Measurements from ENCODE around the gene SMPD1.

SMPD1 gene

DNA sequence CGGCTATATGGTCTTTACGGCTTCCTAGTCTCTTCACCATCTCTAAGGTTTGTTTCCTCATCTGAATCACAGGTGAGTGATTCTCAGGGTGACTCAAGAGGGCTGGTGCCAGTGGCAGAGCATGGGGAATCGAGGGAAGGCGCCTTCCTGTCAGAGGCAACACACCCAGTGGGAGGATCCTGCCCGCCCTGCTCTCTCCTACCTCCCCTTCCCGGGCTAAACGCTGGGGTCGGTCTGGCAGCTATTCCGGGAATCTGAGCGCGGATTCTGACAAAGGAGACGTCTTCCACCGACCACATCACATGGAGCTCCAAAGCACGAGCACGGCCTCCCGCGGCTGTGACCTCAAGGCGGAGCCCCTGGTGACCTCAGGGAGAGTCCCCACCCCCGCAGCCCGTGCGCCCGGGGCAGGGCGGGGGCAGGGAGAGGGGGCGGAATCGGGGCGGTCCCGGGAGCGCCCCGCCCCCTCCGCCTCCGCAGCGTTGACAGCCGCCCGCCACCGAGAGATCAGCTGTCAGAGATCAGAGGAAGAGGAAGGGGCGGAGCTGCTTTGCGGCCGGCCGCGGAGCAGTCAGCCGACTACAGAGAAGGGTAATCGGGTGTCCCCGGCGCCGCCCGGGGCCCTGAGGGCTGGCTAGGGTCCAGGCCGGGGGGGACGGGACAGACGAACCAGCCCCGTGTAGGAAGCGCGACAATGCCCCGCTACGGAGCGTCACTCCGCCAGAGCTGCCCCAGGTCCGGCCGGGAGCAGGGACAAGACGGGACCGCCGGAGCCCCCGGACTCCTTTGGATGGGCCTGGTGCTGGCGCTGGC, at the start of gene SMPD1:
SMPD1 (plus strand) TSS at position 570 of the 813 bp plus-strand sequence; CDS start at position 695, 125 bp downstream.
- peak; percentile 38 for DNase-seq

DNA sequence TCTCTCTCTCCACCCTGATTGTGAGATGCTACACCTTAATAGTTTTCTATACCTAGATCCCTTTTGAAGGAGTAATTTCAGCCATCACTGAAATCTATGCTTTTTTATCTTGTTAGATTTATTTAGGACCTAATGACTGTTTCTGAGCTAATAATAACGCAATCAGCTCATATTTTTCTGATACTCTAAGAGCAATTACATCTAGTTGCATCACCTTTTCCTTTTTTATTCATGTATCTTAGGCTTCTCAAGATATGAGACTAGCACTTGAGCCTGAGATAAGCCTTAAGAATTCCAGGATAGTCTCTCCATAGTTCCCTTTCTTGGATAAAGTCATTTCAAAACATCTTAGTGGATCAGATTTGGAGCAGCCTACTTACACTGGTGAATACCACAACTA, 44.9 kb upstream of the SMPD1 start:
- no peak for DNase-seq

DNA sequence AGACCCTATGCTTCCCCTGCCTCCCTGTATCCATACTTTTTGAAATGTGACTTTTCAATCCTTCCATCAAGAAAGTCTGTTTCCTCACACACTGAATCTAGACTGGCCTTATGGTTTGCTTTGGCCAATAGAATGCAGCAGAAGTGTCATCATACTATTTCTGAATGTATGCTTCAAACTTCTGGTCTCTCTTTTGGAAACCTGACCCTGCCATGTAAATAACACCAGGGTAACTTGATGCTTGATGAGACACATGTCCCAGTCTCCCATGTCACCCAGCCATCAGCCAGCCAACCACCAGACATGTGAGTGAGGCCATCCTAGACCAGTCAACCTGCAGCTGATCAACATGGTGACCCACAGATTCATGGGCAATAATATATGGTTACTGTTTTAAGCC, 40.2 kb upstream of the SMPD1 start:
- DNase-seq, result no peak

DNA sequence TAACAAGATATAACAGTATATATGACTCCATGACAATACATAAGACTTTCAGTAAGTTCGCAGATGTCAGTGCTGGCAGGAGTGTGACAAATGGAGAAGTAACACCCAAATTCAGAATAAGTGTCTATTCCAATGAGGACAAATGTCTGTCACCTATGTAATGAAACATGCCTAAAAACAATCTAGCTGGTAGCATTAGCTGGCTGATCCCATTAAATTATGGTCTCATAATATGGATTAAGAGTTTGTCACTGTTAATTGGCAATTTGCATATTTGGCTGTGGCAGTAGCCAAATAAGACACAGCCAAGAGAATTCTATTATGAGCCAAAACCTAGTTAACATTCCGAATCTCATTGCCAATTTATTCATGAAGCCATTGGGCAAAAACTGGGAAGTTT, 39.8 kb upstream of the SMPD1 start:
- no peak for DNase-seq

DNA sequence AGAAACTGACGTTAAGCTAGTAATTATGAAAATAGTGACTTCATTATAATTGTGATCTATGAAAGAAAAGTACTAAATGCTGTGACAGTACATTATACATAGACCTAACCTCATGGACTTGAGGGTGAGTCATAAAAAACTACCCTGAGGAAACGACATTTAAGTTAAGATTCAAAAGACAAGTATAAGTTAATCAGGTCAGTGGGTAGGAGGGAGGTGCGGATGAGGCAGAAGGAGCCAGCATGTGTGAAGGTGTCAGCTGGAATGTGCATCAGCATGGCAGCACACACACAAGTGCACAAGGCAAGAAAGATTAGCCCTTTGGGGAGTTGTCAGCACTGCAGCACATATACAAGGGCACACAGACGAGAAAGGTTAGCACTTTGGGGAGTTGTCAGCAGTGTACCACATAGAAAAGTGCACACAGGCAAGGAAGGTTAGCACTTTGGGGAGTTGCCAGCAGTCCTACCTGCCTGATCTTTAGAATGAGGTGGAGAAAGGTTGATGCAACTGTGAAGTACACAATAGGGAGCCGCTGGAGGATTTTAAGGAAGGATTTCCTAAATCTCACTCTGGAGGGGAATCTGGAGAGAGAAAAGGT, 38.4 kb upstream of the SMPD1 start:
- no peak for DNase-seq

DNA sequence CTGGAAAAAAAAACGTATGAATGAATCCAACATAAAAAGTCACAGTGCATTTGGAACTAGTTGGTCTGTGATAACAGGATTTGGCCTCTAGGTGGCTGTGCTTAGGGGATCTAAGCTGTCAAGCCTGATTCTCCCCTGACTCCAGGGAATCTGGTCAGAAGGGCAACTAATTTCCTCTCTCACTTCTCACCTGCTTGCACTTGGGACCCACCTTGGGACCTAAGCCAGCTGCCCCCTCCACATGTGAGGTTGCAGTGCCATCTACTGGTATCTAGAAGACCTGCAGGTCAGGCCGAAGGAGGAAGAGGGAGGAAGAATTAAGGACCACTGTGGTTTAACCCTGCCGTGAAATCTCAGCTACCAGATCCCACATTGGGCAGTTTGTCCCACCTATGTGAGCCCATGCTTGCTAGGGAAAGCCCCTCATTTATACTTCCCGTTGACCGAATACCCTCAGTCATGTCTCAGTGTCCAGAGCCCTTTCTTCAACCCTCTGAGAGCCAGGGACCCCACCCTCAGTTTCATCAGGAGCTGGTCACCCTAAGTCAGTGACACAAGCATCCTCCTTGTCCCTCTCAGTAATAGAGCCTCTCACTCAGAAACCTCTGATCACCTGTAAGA, 36.8 kb upstream of the SMPD1 start:
- no peak for DNase-seq

DNA sequence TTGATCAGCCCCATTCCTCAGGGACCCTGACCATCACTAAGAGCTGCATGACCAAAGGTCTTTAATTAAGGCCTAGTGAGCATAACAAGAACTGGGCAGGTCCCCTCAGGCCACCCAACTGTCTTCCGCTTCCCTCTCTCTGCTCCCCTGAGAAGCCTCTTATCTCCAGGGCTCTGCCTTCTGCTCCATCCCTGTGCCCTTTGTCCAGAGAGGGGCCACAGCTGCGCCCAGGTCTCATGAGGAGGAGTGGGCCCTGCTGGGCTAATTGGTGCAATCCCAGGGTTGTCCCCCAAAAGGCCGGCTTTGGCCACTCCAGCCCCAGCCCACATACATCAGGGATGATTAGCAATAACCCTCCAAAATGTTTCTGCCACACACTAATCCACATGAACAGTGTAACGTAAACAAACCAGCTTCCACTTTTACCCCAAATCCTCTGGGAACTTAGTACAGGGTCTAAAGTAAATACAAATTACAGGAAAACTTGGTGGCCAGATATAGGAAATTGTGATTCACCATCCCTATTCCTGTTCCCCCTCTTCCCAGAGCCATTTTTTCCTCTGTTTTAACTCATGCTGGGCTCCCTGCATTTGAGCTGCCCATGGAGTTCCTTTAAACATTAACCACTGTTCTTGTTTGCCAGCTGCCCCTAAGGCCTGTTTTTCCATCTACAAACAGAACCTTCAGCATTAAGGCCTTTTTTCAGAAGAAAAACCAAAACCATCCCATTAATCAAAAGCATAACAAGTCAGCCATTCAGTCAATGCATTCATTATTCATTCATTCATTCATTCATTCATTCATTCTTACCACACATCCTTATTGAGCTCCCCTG, 35.4 kb upstream of the SMPD1 start:
- no peak for DNase-seq

DNA sequence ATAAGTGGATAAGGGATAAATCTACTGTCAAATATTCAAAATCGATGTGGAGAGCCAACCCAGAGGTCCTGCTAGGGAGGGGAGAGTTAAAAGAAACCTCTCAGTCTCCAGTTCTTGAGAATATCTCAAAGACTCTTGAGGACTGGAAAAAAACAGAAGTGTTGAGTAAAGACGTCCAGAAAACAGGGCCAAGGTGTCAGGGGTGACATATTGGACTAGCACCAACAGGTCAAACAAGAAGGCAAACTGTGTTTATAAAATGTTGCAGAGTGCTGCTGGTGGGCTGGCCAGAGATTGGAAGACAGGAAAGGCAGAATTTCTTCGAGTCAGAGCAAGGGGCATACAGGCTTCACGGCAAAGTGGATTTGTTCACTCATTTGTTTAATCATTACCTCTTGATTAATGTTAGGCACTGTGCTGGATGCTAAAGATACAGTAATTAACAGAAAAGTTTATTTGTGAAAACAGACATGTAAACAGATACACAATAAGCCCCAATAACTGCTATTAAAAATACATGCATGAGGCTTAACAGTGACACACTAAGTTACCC, 33.7 kb upstream of the SMPD1 start:
- no peak for DNase-seq

DNA sequence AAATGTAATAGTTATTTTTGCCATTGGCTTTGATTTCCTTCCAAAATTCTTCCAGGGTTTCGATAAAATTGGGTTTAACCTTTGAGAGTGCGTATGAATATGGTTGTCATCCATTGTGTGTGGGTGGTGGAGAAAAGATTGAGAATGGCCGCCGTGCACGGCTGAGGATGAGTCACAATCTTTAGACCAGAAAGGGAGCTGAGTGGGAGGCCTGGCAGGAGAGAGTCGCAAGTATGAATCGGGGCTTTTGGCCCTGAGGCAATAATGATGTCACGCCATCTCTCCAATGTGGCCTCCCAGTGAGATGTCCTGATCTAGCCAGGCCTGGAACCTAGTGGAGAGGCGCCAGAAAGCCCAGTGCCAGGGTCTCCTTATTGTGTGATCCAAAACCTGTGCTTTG, 33.1 kb upstream of the SMPD1 start:
- DNase-seq, result no peak

DNA sequence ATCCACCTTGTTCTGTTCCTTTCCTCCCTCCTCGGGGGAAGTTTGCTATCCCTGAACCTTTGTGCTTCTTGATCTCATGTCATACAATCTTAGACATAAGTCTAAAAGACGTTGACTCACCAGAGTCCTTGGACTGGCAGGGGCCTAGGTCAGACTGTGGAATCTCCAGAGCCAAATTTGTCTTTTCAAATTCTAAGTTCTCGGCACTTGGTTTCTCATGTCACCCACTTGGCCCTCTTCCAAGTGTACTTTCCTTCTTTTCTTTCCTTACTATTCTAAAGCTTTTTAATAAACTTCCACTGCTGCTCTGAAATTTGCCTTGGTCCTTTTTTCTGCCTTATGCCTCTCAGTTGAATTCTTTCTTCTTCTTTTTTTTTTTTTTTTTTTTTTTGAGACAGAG, 30.1 kb upstream of the SMPD1 start:
- DNase-seq, result no peak

DNA sequence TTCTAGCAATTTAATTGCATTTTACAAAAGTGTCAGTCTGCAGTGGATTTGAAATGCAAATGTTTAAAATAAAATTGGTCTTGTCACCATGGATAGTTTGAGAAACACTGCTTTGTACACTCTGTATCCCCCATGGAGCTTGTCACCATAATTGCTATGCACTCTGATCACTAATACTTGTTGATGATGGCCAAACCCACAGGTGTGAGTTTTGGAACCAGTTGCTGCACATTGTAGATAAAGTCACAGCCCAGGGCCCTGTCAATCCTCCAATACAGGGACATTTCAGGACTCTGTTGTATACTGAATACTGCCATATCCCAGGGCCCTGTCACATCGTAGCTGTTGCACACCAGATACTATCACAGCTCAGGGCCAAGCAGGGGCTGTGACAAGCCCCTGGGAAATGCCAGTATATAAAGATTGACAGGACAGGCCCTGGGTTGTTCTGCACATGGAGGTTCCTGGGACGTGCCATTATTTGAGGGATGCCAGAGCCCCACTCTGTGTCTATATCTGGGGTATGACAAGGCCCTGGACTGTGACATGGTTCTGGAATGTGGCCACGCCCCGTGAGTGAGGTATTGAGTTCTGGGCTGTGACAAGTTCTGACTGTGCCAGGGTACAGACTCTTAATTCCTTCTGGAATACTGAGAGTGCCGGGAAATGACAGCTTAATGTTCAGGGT, 27.9 kb upstream of the SMPD1 start:
- no peak for DNase-seq

DNA sequence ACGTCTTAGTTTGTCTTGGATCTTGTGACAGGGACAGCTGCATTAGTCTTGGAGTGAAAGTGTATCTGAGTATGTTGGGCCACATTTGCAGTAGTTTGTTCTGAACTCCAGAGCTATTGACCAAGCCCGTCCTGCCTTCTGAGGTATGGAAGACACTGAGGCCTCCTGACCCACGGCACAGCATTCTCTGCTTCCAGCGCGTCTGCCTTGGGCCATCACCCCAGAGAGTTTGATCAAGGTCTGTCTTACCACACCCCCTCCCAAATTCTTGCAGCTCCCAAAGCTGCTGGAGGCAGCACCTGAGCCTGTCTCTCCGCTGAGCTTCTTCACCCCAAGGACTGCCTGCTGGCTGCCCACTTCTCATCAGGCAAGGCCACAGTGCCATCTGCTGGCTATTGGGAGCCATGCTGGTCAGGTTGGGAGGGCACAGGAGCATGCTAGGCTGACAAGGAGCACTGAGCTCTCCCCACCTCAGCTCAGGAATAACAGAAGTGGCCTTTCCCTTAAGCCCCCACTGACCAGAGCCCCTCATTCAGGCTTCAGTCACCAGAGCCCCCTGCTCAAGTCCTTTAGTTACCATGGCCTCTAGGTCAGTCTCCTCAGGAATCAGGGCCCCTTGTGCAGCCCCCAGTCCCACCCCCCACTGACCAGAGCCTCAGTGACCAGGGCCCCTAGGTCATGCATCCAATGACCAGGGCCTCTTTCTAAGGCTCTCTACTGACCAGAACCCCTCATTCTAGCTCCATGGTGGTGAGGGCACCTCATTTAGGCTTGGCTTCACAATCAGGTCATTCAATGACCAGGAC, 27.2 kb upstream of the SMPD1 start:
- DNase-seq, result no peak

DNA sequence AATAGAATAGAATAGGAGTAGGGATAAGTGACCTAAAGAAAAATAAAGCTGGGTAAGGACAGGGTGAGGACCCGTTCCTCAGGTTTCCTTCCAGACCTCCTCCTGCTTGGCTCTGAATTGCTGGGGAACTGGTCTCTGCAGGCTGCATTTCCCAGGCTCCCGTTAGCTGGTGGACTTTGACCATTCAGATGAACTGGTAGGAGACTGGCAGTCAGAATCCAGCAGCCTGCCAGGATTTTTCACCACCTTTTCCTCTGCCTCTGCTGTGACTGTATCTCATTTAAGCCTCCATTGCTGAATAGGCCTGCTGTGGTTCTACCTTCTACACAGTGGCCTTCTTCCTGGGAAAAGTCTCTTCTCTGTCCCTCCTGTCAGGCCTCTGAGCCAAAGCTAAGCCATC, 24.6 kb upstream of the SMPD1 start:
- DNase-seq, result no peak

DNA sequence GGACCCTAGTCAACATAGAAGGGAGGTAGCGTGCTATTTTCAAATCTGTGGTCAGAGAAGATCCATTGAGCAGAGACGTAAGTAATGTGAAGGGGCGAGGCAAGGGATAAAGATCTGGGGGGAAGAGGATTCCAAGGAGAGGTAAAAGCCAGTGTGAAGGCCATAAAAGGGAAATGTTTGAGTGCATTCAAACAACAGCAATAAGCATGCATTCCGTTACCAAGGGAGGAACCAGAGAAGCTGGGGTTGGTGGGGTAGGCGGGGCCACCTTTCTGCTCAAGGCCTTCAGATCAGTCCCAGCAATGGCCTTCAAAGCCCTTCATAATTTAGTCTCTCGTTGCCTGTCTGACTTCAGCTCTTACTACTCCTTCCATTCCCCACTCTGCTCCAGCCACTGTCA, 18.4 kb upstream of the SMPD1 start:
- DNase-seq, result no peak

DNA sequence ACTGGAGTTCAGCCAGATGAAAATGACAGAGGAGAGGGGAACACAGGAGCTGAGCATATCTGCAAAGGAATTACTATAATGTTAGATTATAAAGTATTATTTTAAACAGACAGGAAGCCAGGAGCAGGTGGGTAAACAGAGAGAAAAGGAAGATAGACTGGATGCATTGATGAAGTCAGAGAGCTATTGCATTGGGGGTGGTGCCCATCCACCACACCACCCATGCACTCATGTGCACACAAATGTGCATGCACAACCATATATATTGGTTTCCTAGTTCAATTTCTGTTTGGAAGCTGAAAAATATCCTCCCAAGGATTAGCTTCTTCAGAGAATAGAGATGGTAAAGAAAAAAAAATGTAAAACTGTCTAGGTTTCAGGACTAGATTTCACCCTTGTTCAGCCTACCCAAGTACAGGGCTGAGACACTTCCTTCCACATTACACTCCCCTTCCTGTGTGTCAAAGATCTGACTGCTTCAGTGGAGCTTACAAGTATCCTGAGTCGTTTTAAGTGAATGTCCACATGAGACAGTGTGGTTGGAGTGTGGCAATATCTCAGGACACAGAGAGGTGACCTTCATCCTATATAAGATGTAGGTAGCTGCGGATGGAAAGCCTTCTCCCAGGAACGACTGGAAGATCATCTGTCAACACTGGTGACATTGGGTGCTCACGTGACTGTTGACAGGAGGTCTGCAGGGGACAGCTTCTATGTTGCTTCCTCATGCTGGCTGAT, 12.2 kb upstream of the SMPD1 start:
- DNase-seq, result no peak

DNA sequence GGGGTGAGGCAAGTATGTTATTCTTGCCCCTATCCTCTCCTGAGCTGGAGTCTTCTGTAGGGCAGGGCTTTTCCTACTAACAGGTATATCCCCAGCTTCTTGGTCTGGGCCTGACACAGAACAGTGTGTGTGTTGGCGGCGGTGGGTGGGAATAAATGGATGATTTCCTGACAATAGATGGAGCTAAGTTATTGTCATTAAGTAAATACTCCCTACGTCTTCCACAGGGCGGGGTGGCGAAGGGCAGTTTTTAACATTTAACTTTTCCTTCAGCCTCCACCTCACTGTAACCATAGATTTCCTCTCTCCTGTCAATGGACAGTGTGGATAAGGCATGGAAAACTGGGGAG, 11.7 kb upstream of the SMPD1 start:
- no peak for DNase-seq

DNA sequence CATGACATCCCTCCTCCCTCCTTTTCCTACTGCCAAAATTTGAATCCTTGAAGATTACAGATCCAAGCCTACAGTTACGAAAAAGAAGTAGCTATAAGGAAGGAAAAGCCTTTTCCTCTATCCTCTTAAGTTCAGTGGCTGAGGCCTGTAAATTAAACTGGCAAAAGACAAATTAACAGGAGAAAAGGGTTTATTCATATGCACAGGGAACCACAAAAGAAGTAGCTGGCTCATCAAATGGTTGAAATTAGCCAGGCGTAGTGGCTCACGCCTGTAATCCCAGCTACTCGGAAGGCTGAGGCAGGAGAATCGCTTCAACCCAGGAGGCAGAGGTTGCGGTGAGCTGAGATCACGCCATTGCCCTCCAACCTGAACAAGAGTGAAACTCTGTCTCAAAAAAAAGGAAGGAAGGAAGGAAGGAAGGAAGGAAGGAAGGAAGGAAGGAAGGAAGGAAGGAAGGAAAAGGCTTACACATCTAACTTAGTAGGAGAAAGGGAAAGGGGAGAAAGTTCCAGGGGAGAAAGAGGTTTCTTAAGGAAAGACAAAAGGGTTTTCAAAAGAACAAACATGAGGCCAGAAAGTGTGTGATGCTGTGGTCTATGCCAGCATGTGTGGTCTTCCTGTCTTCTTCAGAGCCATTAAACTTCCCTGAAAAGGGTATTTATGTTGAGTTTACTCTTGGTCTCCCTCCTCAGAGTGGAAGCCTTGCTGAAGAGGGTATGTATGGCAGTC, 5.1 kb upstream of the SMPD1 start:
- DNase-seq, result no peak

DNA sequence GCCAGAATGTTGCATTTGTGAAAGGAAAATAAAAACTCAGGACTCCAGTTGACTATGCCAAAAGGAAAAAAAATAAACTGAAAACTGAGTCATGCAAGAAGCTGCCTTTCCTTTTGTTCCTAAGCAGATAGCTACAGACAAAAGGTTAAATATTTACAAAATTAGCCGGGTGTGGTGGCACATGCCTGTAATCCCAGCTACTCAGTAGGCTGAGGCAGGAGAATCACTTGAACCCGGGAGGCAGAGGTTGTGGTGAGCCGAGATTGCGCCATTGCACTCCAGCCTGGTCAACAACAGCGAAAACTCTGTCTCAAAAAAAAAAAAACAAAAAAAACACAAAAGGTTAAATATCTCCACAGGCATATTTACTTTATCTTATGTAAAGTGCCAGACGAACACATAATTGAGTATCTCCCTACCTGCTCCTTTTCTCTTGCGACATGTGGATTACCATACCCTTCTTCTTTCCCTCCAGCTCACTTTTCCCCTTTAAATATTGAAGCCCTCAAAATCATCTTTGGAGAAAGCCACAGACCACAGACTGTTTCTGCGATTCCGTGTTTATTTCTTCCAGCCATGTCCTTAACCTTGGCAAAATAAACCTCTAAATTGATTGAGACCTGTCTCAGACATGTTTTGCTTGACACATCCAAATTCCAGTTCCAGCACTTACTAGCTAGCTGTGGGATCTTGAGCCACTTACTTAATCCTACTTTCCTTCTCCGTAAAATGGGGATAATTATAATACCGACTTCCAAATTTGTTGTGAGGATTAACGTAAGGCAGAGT, 2.3 kb upstream of the SMPD1 start:
- no peak for DNase-seq

DNA sequence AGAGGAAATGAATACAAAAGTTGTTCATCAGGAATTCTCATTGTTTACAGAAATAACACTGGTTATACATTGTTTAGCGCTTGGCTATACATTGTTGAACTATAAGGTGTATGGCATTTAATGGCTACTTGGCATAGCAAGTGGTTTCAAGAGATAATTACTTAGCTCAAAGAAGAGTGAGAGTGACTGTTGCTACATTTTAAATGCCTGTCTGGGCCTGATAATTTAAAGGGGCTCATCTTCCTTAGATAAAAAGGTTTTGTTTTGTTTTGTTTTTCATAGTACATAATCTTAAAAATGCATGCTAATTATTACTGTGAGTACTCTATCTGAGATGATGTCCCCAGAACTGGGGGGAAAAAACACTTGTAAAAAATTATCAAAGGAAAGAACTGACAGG, 1.5 kb upstream of the SMPD1 start:
- no peak for DNase-seq

Data from SIG-M5 (cell line).